ENCODE results near the gene SERTAD2.

Gene SERTAD2

GRCh38 chr2:64640153-64641044, 13.3 kb downstream of the SERTAD2 start:
- TF ChIP-seq JUND (IDR thresholded peaks at IDR 0.05; ENCODE audit: low read depth): no peak
- no peak for DNase-seq (ENCODE audit: low read depth in 1 of 2, low spot score in 1 of 2)
- in situ Hi-C loops (cut with HindIII; ENCODE audit: low pct_unique_long_range_greater_than_20kb, low sequenced_read_pairs): no loop called here

GRCh38 chr2:64639691-64640090, 14.0 kb downstream of the SERTAD2 start:
- no peak for DNase-seq (ENCODE audit: low read depth in 1 of 2, low spot score in 1 of 2)

DNA sequence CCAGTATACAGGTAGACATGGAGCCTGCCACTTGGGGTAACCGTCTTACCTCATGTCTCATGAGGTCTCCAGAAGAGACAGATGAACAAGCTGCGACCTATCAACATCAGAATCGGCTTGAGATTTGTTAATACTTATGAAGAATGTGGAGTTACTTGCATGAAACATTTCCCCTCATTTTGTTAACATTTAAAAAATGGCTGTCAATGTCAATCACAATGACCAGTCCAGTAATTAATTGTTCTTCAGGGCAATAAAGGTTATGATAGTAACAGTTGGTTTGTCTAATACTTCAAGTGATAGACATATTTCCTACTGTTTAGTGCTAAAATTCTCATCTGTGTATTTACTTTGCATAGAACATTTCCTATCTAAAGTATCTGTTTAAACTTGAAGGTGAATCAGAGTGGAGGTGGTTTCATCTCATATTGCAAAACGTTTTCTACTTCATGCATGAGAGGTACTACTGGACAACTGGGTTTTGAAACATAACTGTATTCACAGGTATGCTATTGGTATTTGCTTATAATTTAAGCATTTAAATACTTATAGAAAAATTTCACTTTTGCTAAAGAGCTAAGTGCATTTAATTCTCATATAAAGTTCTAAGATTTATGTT, 15.1 kb downstream of the SERTAD2 start:
- in situ Hi-C loops (cut with HindIII; ENCODE audit: low pct_unique_long_range_greater_than_20kb, low sequenced_read_pairs): no loop called here
- no peak for DNase-seq (ENCODE audit: low read depth in 1 of 2, low spot score in 1 of 2)
- TF ChIP-seq JUND (IDR thresholded peaks at IDR 0.05; ENCODE audit: low read depth): no peak

More at GRCh38 chr2:64639691-64640090, 14.0 kb downstream of the SERTAD2 start:
- TF ChIP-seq JUND (IDR thresholded peaks at IDR 0.05; ENCODE audit: low read depth): no peak
- in situ Hi-C loops (cut with HindIII; ENCODE audit: low pct_unique_long_range_greater_than_20kb, low sequenced_read_pairs): no loop called here

- in situ Hi-C loops (cut with HindIII; ENCODE audit: low pct_unique_long_range_greater_than_20kb, low sequenced_read_pairs): no loop called here
- DNase-seq (ENCODE audit: low read depth in 1 of 2, low spot score in 1 of 2): no peak
- TF ChIP-seq JUND (IDR thresholded peaks at IDR 0.05; ENCODE audit: low read depth): no peak
These were observed 15.8 kb downstream of the SERTAD2 start for GRCh38 chr2:64637931-64638330.

DNA sequence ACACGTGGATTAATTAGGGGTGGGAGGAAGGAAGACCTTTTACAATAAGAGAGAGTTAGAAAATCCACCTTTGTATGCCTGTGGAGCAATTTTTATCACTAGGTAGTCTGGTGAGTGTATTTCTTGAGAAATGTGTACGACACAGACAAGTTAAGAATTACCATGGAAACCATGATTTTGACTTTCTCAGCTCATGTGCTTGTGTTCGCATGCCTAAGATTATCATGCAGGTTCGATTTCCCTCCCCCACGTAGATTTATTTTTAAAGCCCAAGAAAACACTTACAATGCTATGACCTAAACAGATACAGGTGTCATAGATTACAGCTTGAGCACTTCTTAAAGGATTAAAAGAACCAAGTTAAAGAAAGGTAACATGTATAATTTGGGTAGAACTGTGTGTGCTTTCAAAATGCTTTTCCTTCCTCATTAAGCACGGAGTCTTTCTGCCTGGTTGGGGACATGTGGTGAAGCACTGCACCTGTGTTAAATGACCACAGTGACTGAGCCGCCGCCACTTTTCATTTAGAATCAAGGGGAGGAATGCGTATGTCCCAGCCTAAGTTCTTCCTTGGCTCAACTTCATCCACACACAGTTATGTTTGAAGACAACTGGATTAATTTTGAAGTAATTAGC, 16.6 kb downstream of the SERTAD2 start:
- no peak for TF ChIP-seq JUND (IDR thresholded peaks at IDR 0.05; ENCODE audit: low read depth)
- no peak for DNase-seq (ENCODE audit: low read depth in 1 of 2, low spot score in 1 of 2)

DNA sequence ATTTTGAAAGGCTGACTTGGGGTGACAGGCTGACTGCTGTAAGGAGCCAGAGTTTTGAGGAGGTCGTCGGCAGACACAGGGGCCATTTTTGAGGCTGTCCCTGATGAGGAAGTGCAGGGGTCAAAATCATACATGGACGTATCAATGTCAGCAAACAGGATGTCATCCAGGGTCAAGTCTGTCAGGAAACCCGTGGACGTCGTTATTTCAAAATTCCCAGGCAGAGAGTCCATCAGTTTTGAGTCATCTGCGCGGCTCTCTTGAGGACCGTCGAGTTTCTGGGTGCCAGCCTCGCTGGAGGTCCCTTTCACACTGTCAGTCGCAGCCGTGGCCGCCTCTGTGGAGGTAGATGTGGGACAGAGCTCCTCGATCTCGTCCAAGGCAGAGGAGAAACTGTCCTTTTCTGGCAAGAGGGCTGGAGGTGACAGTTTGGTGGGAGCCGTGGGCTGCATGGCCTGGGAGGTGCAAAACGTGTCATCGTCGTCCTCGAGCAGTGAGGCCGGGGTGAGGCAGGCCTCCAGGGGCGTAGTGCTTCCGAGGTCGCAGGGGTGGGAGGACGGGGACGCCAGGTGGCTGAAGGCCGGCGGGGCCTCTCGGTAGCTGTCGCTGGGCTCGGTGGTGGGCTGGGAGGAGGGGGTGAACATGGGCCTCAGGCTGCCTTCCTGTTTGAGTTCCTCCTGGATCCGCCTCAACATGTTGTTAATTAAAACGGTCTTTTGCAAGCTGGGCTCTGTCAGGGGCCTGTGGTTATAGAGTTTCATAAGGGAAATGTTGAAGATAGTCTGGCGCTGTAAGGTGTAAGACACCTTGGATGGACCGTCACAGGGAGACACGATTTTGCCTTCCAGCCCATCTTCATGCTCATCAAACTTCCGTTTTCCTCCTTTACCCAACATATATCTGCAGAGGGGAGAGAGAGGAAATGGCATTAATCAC, 17.5 kb downstream of the SERTAD2 start:
- DNase-seq (ENCODE audit: low read depth in 1 of 2, low spot score in 1 of 2): no peak
- no peak for TF ChIP-seq JUND (IDR thresholded peaks at IDR 0.05; ENCODE audit: low read depth)
- in situ Hi-C loops (cut with HindIII; ENCODE audit: low pct_unique_long_range_greater_than_20kb, low sequenced_read_pairs): no loop called here

More for the DNA sequence above, 16.6 kb downstream of the SERTAD2 start:
- in situ Hi-C loops (cut with HindIII; ENCODE audit: low pct_unique_long_range_greater_than_20kb, low sequenced_read_pairs): no loop called here

DNA sequence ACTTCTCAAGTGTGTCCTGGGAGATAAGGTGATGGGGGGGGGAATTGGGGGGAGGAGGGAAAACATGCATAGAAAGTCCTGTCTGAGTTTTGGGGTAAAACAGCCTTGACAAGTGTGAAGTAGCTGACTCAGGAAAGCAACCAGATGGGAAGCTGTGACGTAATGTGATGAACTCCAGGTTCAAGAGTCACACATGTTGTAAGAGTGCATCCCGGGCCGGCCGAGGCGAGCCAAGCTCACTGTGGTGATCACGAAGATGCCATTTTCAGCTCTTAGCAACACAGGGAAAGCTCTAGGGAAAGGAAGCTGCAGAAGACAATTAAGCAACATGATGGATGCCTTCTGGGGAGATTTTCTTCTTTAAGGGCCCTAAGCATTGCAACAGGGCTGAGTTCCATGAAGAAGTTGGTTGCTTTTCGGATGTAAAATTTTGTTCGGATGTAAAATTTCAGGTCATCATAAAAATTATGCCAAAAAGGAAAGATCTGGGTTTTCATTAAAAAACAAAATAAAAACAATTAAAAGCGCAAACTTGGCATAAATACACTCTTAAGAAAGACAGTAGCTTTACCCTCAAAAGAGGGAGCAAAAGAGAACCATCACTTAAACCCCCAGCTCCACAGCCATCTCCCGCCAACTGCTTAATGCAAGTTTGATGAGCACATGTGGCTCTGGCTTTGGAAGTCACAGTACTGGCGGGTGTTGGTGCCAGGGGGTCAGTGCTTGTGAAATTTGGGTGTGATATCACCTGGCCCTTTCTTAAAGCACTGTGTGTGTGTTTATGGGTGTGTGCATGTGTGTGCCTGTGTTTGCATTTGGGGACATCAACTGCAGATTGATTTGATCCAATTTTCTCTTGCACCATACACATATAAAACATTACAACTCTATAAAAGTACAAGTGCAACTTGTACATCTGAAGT, 19.1 kb downstream of the SERTAD2 start:
- TF ChIP-seq JUND (IDR thresholded peaks at IDR 0.05; ENCODE audit: low read depth): no peak
- DNase-seq (ENCODE audit: low read depth in 1 of 2, low spot score in 1 of 2): no peak
- in situ Hi-C loops (cut with HindIII; ENCODE audit: low pct_unique_long_range_greater_than_20kb, low sequenced_read_pairs): no loop called here

GRCh38 chr2:64632835-64633819, 20.6 kb downstream of the SERTAD2 start:
- DNase-seq (ENCODE audit: low read depth in 1 of 2, low spot score in 1 of 2): peak; percentile 50 to 60
- TF ChIP-seq JUND (IDR thresholded peaks at IDR 0.05; ENCODE audit: low read depth): no peak
- in situ Hi-C loops (cut with HindIII; ENCODE audit: low pct_unique_long_range_greater_than_20kb, low sequenced_read_pairs): no loop called here

DNA sequence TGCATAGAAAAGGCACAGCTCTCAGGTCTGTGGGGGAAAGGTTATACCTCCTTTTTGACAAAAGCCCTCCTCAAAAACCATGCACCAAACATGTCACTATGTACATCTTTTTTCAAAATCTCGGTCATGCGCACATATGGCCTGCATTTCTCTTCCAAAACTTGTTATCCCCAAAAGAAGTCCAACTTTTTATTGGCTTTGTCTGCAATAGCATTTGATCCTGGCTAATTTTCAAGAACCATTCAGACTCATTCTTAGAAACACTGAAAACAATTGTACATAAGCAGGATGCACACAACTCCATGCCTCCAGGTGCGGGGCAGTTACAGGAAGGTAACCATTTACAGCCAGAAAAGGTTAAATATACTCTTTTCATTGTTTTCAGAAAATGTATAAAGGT, 21.9 kb downstream of the SERTAD2 start:
- no peak for TF ChIP-seq JUND (IDR thresholded peaks at IDR 0.05; ENCODE audit: low read depth)
- no peak for DNase-seq (ENCODE audit: low read depth in 1 of 2, low spot score in 1 of 2)
- in situ Hi-C loops (cut with HindIII; ENCODE audit: low pct_unique_long_range_greater_than_20kb, low sequenced_read_pairs): no loop called here

DNA sequence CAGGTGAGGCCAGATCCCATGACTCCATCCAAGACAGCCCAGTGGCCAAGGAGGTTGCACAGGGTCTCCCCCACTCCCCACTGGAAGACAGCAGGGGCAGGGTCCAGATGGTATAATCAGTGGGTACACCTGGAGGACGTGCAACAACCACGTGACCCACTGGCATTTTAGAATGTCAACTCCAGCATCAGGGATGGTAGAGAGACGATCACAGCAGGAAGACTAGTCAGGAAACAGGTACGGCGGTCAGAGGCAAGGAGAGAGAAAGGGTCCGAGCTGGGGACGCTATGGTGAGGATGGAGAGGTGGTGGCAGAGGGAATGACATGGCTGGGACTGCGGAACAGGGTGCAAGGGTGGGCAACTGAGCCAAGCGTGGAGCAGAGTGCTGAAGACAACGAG, 23.0 kb downstream of the SERTAD2 start:
- in situ Hi-C loops (cut with HindIII; ENCODE audit: low pct_unique_long_range_greater_than_20kb, low sequenced_read_pairs): no loop called here
- DNase-seq (ENCODE audit: low read depth in 1 of 2, low spot score in 1 of 2): no peak
- TF ChIP-seq JUND (IDR thresholded peaks at IDR 0.05; ENCODE audit: low read depth): no peak

Data from T47D (cell line).